Endometrial microvascular endothelial cells (primary cell): Measurements from ENCODE around the gene ZNF519. TPM values are rescaled to one million over a fixed set of nuclear protein-coding genes. Genes with fewer than 3 reads are reported as not detected.
"Not testable (repeated sequence)": the region's sequence is repeated elsewhere in the genome, so short reads cannot be mapped to it uniquely, and the experiment has no call there.

Source experiments
- in situ Hi-C: cut with HindIII; loops from 2 replicates; pipeline ENCODE4 v1.10.0; 2017; ENCODE audit warnings: low sequenced_read_pairs, low pct_unique_long_range_greater_than_20kb; ENCODE audit errors: inconsistent ontology term
- total RNA-seq: library from RNA; depleted of rRNA; stranded (reverse); fragments of >200 nt; gene quantifications from one replicate; pipeline ENCODE4 v1.2.3, GENCODE V29; 2015; ENCODE audit errors: inconsistent ontology term

ZNF519 gene
- total RNA-seq, 1 donor from 2014 or later: 0.56 TPM

DNA sequence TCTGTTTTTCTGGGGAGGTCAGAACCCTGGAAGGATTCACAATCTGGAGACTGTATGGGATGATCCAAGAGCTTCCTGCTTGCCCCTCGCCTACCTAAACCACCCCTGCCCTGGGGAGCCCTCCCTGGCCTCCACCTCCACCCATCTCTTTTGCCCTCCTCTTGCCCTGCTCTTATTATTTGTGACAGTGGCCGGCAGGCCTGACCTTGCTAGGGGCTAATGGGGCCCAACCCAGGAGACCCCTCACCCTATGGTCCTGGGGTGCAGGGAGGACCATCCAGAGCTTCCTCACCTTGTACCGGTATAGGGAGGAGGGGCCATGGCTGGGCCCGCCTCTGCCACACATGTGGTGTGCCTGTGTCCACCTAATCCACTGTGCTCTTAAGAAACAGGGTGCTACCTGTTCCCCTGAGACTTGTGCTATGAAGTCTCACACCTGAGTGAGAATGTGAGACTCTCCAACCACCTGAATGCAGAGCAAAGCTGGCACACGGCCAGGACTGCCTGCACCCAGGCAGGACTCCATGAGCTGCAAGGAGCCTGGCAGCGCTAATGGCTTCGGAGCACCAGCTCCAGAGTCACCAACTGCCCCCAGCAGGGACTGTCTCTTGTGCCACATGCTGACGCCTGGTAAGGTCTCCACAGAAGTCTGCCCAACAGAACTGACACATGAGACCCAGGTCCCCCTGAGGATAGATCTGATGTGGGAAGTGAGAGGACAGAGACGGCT, 17.1 kb upstream of the ZNF519 start:
- in situ Hi-C loops: not testable (repeated sequence)

DNA sequence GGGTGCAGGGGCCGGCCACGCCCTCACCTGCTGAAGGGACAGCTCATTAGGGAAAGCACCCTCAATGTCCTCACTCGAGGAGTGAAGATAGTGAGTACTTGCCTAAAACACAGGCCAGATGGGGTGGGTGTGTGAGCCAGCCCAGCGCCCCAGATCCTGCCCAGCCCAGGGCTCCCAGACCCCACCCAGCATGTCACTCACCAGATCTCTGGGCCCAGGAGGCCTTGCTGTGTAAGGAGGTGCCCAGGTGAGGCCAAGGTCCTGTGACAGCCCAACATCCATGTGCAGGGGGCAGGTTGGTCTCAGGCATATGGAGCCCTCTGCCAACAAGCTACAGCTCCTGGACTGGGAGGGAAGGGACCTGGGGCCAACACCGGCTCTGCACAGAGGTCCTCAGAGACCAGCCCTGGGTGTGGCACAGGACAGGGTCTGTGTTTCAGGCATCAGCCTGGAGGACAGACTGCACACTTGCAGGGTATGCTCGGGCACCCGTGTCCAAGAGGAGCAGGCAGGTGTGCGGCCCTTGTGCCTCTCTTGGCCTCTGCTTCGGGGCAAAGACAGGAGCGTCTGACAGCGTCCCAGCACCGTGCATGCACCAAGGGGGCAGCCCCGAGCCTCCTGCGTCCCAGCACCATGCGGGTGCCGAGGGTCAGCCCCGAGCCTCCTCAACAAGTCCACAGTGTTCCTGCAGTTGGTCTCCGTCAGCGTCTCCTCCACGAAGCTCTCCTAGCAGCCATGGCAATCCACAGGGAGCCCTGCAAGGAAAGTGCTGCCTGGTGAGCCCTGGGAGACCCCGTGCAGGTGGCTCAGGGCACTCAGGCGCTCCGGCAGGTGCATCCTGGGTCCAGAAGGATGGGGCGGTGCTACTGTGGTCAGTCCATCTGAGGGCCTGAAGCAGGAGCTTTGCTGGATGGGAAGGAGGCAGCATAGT, 16.0 kb upstream of the ZNF519 start:
- in situ Hi-C loops: not testable (repeated sequence)

DNA sequence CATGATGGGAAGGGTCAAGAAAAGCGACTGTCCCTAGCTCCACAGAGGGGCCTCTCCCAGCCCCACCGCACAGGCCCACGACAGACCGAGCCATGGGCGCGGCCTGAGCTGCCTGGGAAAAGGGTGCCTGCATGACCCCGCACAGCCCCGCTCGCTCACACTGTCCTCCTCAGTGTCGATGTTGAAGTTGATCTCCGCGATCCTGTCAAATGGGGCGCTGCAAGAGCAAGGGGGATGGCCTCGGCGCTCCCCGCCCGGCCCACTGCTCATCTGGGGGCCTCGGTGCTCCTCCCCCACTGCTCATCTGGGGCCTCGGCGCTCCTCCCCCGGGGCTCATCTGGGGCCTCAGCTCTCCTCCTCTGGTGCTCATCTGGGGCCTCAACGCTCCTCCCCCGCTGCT, 14.5 kb upstream of the ZNF519 start:
- in situ Hi-C loops: not testable (repeated sequence)

DNA sequence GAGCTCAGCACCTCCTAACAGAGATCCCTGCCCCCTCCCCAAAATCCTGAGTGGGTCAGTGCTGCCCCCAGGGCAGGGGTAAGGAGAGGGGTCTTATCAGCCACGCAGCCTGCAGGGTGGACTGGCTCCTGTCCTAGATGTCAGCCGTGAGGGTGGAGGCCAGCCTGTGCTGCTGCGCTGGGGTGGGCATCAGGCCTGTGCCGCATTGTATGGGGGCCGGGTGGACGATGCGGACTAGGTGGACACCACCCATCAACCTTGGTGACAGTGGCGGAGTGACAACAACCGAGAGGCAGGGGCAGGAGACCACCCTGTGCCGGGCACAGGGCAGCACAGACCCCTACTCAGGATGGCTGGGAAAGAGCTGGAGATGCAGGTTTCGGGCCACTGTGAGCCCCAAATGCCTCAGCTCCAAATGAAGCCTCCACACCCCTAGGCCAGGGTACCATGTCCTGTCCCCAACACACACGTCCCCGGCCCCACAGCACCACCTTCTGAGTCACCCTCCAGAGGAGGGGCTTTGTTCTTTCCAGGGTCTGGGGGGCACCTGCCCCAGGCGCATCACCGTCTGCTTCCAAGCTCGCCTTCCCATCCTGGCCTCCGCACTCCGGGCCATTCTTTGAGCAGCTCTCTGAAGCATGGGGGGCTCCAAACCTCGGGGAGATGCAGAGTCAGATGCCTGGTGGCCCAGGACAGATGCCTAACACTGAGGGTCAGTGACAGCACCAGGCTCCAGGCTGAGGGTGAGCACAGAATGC, 13.5 kb upstream of the ZNF519 start:
- in situ Hi-C loops: not testable (repeated sequence)

DNA sequence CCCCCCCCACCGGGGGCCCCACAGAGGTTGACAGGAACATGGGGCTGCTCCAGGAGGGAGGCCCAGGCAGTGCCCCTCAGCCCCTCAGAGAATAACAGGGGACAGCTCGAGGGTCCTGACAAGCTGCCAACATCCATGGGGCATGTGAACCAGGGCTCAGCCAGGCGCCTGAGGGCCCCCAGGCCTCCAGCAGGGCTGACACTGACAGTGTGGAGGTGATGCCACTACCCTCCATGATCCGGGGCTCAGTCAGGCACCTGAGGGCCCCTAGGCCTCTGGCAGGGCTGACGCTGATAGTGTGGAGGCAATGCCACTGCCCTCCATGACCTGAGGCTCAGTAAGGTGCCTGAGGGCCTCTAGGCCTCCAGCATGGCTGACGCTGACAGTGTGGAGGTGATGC, 12.8 kb upstream of the ZNF519 start:
- in situ Hi-C loops: not testable (repeated sequence)

DNA sequence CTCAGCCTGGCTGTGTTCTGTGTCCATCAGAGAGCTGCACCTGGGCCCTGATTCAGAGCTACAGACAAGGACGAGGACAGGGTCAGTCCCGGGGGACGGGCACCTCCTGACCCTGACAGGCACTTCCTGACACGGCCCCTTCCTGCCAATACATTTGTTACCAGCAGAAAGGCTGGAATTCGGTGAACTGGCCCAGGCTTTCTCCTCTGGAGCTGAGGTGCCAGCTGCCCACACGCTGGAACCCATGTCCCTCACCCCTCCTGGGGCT, 12.3 kb upstream of the ZNF519 start:
- in situ Hi-C loops: no loop called here

DNA sequence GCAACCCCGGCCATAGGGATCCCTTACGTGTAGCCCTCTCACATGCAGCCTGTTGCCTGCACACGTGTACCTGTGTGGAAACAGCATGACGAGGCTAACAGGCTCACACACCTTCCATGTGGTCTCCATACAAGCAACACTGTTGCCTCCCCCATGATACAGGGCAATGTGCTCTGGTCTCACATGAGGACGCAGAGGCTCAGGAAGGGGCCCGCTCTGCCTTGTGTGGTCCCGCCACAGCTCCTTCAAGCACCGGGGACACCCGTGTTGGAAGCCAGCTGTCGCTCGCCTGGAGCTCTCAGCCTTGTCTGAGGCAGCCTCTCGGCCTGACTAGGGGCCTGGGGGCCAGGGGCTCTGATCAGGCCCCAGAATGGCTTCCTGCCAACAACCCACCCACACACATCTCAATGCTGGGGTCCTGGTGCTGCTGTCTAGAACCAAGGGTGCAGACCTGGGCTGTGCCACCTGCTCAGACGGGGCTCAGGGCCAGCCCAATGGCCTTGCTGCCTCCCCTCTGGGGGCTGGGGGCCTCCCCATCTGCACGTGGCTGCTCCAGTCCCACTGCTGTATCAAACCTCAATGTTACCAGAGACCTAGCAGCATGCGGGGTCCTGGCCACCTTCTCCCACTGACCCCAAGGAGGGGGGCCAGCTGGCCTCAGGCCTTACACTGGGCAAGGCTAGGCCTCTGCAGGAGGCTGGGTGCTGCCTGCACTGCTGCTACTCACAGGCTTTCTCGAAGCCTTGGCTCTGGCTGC, 11.8 kb upstream of the ZNF519 start:
- in situ Hi-C loops: not testable (repeated sequence)

DNA sequence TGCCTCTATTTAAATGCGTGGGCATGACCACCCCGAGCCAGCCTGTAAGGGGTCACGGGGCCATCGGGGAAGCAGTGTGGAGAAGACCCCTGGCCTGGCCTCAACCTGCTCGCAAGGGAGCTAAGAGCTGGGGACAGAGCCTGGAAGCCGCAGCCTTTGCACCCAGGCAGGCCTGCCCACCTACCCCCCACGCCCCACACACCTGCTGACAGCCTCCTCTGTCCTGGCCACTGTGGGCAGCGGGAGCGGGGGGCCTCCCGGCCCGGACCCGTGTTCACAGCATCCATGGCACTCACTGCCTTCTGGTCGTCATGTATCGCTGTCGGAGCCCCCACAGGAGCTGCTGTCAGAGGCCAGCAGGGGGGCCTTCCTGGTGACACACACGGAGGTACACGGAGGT, 11.2 kb upstream of the ZNF519 start:
- in situ Hi-C loops: not testable (repeated sequence)

DNA sequence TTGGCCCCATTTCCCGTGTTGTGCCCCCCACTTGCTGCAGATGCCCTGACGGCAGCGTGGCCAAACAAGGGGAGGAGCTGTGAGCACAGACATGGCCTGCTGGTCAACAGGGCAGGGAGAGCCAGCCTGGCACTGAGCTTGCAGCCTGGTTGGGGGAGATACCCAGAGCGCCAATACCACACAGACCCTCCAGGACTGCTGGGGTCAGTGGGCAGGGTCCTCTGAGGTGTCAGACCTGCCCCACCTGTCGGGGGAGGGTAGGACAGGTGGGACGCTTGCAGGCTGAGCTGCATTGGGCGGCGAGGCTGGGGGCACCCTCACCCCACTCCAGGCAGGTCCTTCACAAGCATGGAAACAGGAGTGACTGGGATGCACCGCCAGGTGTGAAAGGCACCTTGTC, 9.9 kb upstream of the ZNF519 start:
- in situ Hi-C loops: not testable (repeated sequence)

DNA sequence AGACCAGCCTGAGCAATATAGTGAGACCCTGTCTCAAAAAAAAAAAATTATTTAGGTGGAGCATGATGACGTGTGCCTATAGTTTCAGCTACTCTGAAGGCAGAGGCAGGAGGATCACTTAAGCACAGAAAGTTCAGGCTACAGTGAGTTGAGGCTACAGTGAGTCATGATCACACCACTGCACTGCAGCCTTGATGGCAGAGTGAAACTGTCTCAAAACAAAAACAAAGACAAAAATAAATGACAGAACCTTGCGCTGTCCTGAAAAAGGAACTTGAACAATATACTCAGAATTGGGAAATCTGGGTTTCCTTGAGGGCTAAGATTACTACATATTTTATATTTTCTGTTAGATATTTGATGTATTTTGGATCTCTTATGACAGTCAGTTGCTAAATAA, 7.3 kb upstream of the ZNF519 start:
- in situ Hi-C loops: not testable (repeated sequence)

DNA sequence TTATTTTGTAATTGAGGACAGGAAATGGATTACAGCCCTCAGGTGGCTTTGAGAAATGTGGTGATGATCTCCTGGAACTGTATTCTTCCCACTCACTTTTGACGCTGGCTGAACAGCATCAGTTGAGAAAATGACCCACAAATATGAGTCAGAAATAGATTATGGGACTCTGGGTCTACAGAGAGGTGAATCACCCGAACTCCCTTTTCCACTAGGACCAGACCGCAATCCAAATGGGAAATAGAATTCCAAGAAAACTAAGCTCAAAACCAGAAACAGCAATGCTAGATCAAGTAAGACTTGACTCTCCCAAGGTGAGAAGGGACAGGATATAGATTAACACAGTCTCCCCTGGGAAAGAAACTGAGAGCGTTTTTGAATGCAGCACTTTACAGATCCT, 5.7 kb upstream of the ZNF519 start:
- in situ Hi-C loops: not testable (repeated sequence)

DNA sequence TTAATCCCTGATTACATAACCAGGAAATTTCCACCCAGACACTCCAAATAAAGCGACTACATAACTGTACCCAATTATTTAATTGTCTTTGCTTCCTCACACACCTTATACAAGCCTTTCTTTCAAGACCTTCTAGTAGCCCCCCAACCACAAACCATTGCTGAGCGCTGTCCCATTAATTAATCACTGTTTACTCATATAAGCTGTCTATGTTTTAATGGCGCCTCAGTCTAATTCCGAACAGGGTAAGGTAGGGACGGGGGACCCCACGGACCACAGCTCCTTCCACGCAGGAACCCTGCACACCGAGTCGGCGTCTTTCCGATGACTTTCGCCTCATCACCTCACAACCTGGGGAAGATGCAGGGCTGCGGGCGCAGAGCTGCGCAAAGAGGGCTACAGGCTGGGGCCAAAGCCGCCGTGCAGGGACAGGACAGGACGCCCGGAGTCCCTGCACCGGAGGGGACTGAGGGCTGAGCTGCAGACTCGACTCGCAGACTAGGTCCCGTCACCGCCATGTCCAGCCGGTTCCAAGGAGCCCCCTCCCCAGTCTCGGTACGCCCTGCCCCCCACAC, 452 bp downstream of the ZNF519 start:
- in situ Hi-C loops: not testable (repeated sequence)

DNA sequence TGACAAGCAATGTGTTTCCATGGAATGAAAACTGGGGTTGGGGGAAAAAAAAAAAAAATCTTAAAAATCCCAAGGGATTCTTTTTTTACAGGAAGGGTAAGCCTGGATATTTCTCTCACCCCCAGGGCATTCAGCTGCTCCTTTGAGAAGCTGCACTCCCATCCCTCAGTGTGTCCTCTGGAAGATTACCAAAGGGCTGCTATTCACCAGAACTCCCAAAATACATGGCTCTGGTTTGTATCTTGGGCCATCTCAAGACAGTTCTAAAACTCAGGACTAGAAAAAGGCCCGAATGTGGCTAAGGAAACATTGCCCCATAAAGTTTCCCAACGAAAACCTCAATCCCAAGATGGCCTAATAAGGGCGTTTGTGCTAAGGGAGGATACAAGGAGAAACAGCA, 1.4 kb downstream of the ZNF519 start:
- in situ Hi-C loops: not testable (repeated sequence)

DNA sequence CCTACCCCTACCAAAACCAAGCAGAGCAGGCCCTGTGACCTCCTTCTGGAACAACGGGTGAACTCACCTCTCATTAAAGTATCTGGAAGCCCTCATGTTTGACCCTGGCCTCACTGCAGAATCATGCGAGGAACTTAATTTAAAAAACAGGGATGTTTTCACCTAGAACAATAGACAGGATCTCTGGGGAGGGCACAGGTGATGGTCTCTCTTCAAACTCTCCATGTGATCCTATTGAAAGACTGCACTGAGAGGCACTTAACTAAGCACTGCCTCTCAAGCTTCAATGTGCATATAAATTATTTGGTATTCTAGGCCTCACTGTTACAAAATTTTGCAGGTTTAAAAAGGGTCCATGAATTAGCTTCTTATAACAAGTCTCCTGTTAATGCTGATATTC, 7.5 kb downstream of the ZNF519 start:
- in situ Hi-C loops: no loop called here

DNA sequence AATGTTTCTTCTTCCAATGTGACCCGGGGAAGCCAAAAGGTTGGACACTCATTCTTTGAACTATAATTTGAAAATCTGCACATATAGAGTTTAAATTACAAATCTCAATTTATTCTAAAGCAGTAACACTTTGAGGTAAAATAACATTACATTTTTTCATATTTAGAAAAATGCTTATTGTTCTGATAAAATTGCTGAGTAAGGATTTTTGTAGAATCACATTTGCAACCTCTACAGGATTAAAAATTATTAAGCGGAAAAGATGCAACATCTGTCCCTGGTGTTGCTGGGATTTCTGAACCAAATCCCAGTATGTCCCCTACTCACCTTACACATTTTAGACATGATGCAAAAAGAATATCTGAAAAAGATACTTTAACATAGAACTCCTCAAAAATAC, 10.1 kb downstream of the ZNF519 start:
- in situ Hi-C loops: no loop called here

DNA sequence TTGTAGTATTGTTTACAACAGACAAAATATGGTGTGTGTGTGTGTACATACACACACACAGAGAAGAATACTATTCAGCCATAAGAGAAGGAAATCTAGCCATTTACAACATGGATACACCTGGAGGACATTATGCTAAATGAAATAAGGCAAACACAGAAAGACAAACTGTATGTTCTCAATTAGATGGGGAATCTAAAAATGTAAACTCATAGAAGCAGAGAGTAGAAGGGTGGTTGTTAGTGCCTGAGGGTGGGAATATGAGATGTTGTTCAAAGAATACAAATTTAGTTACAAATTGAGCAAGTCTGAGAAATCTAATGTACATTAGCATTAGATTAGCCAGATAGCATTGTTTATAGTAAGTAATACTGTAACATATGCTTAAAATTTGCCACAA, 11.3 kb downstream of the ZNF519 start:
- in situ Hi-C loops: no loop called here

DNA sequence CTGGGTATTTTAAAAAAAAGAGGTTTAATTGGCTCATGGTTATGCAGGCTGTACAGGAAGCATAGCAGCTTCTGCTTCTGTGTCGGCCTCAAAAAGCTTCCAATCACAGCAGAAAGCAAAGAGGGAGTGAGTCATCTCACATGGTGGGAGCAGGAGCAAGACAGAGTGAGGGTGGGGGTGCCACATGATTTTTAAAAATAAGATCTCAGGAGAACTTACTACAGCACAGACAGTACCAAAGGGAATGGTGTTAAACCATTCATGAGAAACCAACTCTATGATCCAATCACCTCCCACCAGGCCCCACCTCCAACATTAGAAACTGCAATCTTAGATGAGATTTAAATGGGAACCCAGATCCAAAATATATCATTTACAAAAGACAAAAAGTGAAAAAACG, 14.6 kb downstream of the ZNF519 start:
- in situ Hi-C loops: no loop called here

DNA sequence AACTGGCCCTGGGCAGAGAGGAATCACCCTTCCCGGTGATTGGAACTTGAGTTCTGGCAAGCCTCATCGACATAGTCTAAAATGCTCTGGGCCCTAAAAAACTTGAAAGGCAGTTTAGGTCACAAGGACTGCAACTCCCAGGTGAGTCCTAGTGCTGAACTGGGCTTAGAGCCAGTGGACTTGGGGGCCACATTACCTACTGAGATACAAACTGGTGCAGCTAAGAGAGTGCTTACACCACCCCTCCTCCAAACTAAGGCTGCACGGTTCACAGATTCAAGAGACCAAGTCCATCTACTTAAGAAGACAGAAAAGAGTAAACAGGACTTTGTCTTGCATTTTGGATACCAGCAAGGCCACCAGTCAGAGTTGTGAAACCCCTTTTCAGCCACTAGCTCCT, 25.3 kb downstream of the ZNF519 start:
- in situ Hi-C loops: no loop called here
